CD8-positive, alpha-beta memory T cell (primary cell): Measurements from ENCODE around the gene ZDHHC24. TPM values are rescaled to one million over a fixed set of nuclear protein-coding genes. Genes with fewer than 3 reads are reported as not detected.

ENCODE experiments used
- CTCF ChIA-PET: fragments of 350-600 bp; sonication (Branson Sonifier 250); formaldehyde crosslinking; loops from one replicate; lab custom pipeline; 2021; ENCODE audit warnings: antibody characterized with exemption; lab: Charles Lee
- POLR2A ChIA-PET: fragments of 350-600 bp; sonication (Branson Sonifier 250); formaldehyde crosslinking; loops from one replicate; lab custom pipeline; 2021; ENCODE audit warnings: antibody characterized with exemption; lab: Charles Lee
- DNase-seq, 5 donors: peaks; one replicate each; pipeline versions ENCODE4 v3.0.0 to v3.0.0-alpha.2; 2020 to 2022; ENCODE audit warnings: mixed read lengths in 1 of 5
- H3K27ac ChIP-seq: one replicate; pipeline ENCODE4 v1.7.0; 2013; ENCODE audit warnings: low read depth, mild to moderate bottlenecking, low read length, moderate library complexity
- H3K27me3 ChIP-seq: 2 replicates; pipeline ENCODE4 v1.7.0; 2013; ENCODE audit warnings: low read length, mild to moderate bottlenecking; ENCODE audit not compliant: insufficient read depth, poor library complexity, severe bottlenecking
- H3K36me3 ChIP-seq: 2 replicates; pipeline ENCODE4 v1.7.0; 2013; ENCODE audit warnings: mild to moderate bottlenecking, low read length, moderate library complexity; ENCODE audit not compliant: insufficient read depth
- H3K4me1 ChIP-seq: 2 replicates; pipeline ENCODE4 v1.7.0; 2013; ENCODE audit warnings: mild to moderate bottlenecking, low read length, moderate library complexity; ENCODE audit not compliant: insufficient read depth
- H3K4me3 ChIP-seq: 2 replicates; pipeline ENCODE4 v1.7.0; 2013; ENCODE audit warnings: mild to moderate bottlenecking, low read length
- H3K9me3 ChIP-seq: 2 replicates; pipeline ENCODE4 v1.7.0; 2013; ENCODE audit warnings: mild to moderate bottlenecking, low read length
- H3K27ac Mint-ChIP-seq, 8 donors: one replicate each; pipeline ENCODE4 v1.8.0; 2020 to 2021; ENCODE audit warnings: mixed read lengths in 8 of 8, mild to moderate bottlenecking in 6 of 8, inconsistent platforms in 3 of 8, moderate library complexity in 3 of 8
- H3K27me3 Mint-ChIP-seq, 2 donors: one replicate each; pipeline ENCODE4 v1.8.0; 2020 to 2021; ENCODE audit warnings: mixed read lengths in 2 of 2, mild to moderate bottlenecking in 1 of 2, moderate library complexity in 1 of 2
- H3K36me3 Mint-ChIP-seq, 3 donors: one replicate each; pipeline ENCODE4 v1.8.0; 2020 to 2021; ENCODE audit warnings: mixed read lengths in 3 of 3, inconsistent platforms in 1 of 3, mild to moderate bottlenecking in 1 of 3
- H3K4me1 Mint-ChIP-seq, 3 donors: one replicate each; pipeline ENCODE4 v1.8.0; 2020 to 2021; ENCODE audit warnings: mixed read lengths in 3 of 3, inconsistent platforms in 1 of 3, mild to moderate bottlenecking in 1 of 3
- H3K4me3 Mint-ChIP-seq, 7 donors: one replicate each; pipeline ENCODE4 v1.8.0; 2020 to 2021; ENCODE audit warnings: mixed read lengths in 7 of 7, mild to moderate bottlenecking in 6 of 7, moderate library complexity in 4 of 7, inconsistent platforms in 2 of 7
- H3K9me3 Mint-ChIP-seq, 5 donors: one replicate each; pipeline ENCODE4 v1.8.0; 2020 to 2022; ENCODE audit warnings: mixed read lengths in 5 of 5, mild to moderate bottlenecking in 3 of 5, moderate library complexity in 2 of 5, inconsistent platforms in 1 of 5
- polyA plus RNA-seq: library from polyadenylated mRNA; unstranded; fragments of 300-500 nt; fragmentation: Illumina TruSeq; gene quantifications from one replicate; pipeline ENCODE4 v1.2.3, GENCODE V29; 2021
- total RNA-seq, 2 experiments: library from RNA; stranded (reverse); gene quantifications; one replicate each; pipeline ENCODE4 v1.2.3, GENCODE V29; 2021

Gene ZDHHC24
- total and polyA plus RNA-seq, 3 experiments from 2014 or later, result 16.6 to 21.5 (median 17.1) TPM

- Histone ChIP-seq H3K27ac (no peak overlapping the region), H3K27me3 (no peaks in the 10 kb centered on the region), H3K9me3 (no peaks in the 10 kb centered on the region), H3K4me1 (no peaks in the 10 kb centered on the region), H3K4me3 (no peak overlapping the region), H3K36me3 (no peaks in the 10 kb centered on the region)
- Mint-ChIP-seq H3K4me3 (no peak overlapping the region), H3K4me1 (peaks cover 5 to 11% (median 9%) of the 10 kb centered on the region in 3 donors), H3K36me3 (peaks cover 5 to 52% (median 6%) of the 10 kb centered on the region in 3 donors), H3K9me3 (no peaks in the 10 kb centered on the region), H3K27me3 (peaks cover 0 to 1% of the 10 kb centered on the region in 2 donors), H3K27ac (no peak overlapping the region)
- DNase-seq, result no peak
- ChIA-PET POLR2A (no interaction called here), CTCF (no interaction called here)
These were observed 14.0 kb downstream of the ZDHHC24 start for GRCh38 chr11:66531841-66532240.

GRCh38 chr11:66530927-66531709 is 14.7 kb downstream of the ZDHHC24 start:
- POLR2A ChIA-PET, result no interaction called here
- CTCF ChIA-PET, result no interaction called here
- no peaks in the 10 kb centered on the region for H3K9me3 Mint-ChIP-seq

GRCh38 chr11:66529655-66530054 is 16.2 kb downstream of the ZDHHC24 start:
- peak overlapping the region in 1 of 8 donors; percentile 78 for H3K27ac Mint-ChIP-seq
- POLR2A ChIA-PET, result no interaction called here

More at GRCh38 chr11:66530927-66531709, 14.7 kb downstream of the ZDHHC24 start:
- H3K4me1 ChIP-seq, result no peaks in the 10 kb centered on the region
- no peaks in the 10 kb centered on the region for H3K27me3 ChIP-seq
- Mint-ChIP-seq H3K27me3 (peaks cover 0 to 1% of the 10 kb centered on the region in 2 donors), H3K4me1 (peaks cover 5 to 11% (median 9%) of the 10 kb centered on the region in 3 donors), H3K36me3 (peaks cover 5 to 51% (median 6%) of the 10 kb centered on the region in 3 donors), H3K4me3 (no peak overlapping the region), H3K27ac (peak overlapping the region in 3 of 8 donors; percentile 51 to 88 (median 68))
- DNase-seq, result no peak
- no peak overlapping the region for H3K27ac ChIP-seq
- H3K4me3 ChIP-seq, result no peak overlapping the region
- no peaks in the 10 kb centered on the region for H3K9me3 ChIP-seq
- peaks cover 1% of the 10 kb centered on the region for H3K36me3 ChIP-seq

GRCh38 chr11:66529069-66529468 is 16.8 kb downstream of the ZDHHC24 start:
- CTCF ChIA-PET, result no interaction called here

More at GRCh38 chr11:66529655-66530054, 16.2 kb downstream of the ZDHHC24 start:
- Mint-ChIP-seq H3K27me3 (peaks cover 0 to 1% of the 10 kb centered on the region in 2 donors), H3K4me3 (no peak overlapping the region), H3K36me3 (peaks cover 0 to 49% (median 11%) of the 10 kb centered on the region in 3 donors), H3K9me3 (no peaks in the 10 kb centered on the region), H3K4me1 (peaks cover 5 to 9% (median 7%) of the 10 kb centered on the region in 3 donors)
- DNase-seq, result no peak
- Histone ChIP-seq H3K4me1 (no peaks in the 10 kb centered on the region), H3K27me3 (no peaks in the 10 kb centered on the region), H3K36me3 (peaks cover 4% of the 10 kb centered on the region), H3K4me3 (no peak overlapping the region), H3K27ac (no peak overlapping the region), H3K9me3 (no peaks in the 10 kb centered on the region)
- CTCF ChIA-PET, result no interaction called here

GRCh38 chr11:66524304-66525040 is 21.4 kb downstream of the ZDHHC24 start:
- H3K27me3 Mint-ChIP-seq, result no peaks in the 10 kb centered on the region
- no peaks in the 10 kb centered on the region for H3K4me1 ChIP-seq
- POLR2A ChIA-PET, result interaction anchor here (0.6 kb wide), 1 partner anchor 17 kb away, joined by 3 read pairs; no protein-coding TSS in a partner anchor
- no peaks in the 10 kb centered on the region for H3K9me3 Mint-ChIP-seq
- H3K36me3 ChIP-seq, result peaks cover 8% of the 10 kb centered on the region
- peaks cover 6 to 66% (median 21%) of the 10 kb centered on the region in 3 donors for H3K36me3 Mint-ChIP-seq
- no peak overlapping the region for H3K4me3 ChIP-seq
- no peaks in the 10 kb centered on the region for H3K9me3 ChIP-seq
- no peaks in the 10 kb centered on the region for H3K4me1 Mint-ChIP-seq
- DNase-seq, result no peak
- H3K27ac ChIP-seq, result no peak overlapping the region
- peak overlapping the region in 1 of 8 donors; percentile 10 for H3K27ac Mint-ChIP-seq
- no peak overlapping the region for H3K4me3 Mint-ChIP-seq
- CTCF ChIA-PET, result no interaction called here
- H3K27me3 ChIP-seq, result no peaks in the 10 kb centered on the region

More at GRCh38 chr11:66529069-66529468, 16.8 kb downstream of the ZDHHC24 start:
- Histone ChIP-seq H3K36me3 (peaks cover 4% of the 10 kb centered on the region), H3K27me3 (no peaks in the 10 kb centered on the region), H3K4me3 (no peak overlapping the region), H3K4me1 (no peaks in the 10 kb centered on the region), H3K9me3 (no peaks in the 10 kb centered on the region), H3K27ac (no peak overlapping the region)
- Mint-ChIP-seq H3K4me3 (no peak overlapping the region), H3K27me3 (peaks cover 0 to under 1% of the 10 kb centered on the region in 2 donors), H3K36me3 (peaks cover 0 to 53% (median 12%) of the 10 kb centered on the region in 3 donors), H3K4me1 (peaks cover 5 to 9% (median 7%) of the 10 kb centered on the region in 3 donors), H3K27ac (no peak overlapping the region), H3K9me3 (no peaks in the 10 kb centered on the region)
- POLR2A ChIA-PET, result no interaction called here
- DNase-seq, result no peak

- no peak for DNase-seq
- Mint-ChIP-seq H3K9me3 (no peaks in the 10 kb centered on the region), H3K4me3 (no peak overlapping the region), H3K36me3 (peaks cover 8 to 63% (median 23%) of the 10 kb centered on the region in 3 donors), H3K4me1 (no peaks in the 10 kb centered on the region), H3K27me3 (no peaks in the 10 kb centered on the region), H3K27ac (peak overlapping the region in 2 of 8 donors; percentile 50 to 58)
- no peak overlapping the region for H3K4me3 ChIP-seq
- no peak overlapping the region for H3K27ac ChIP-seq
- CTCF ChIA-PET, result no interaction called here
- H3K9me3 ChIP-seq, result no peaks in the 10 kb centered on the region
- H3K36me3 ChIP-seq, result peaks cover 11% of the 10 kb centered on the region
- H3K27me3 ChIP-seq, result no peaks in the 10 kb centered on the region
- POLR2A ChIA-PET, result no interaction called here
- H3K4me1 ChIP-seq, result no peaks in the 10 kb centered on the region
These were observed 22.2 kb downstream of the ZDHHC24 start for GRCh38 chr11:66523611-66524010.

GRCh38 chr11:66510990-66511339 is 34.9 kb downstream of the ZDHHC24 start:
- Mint-ChIP-seq H3K4me1 (peaks cover 12 to 24% (median 17%) of the 10 kb centered on the region in 3 donors), H3K9me3 (no peaks in the 10 kb centered on the region), H3K36me3 (peaks cover 0 to 41% (median 6%) of the 10 kb centered on the region in 3 donors), H3K27ac (peak overlapping the region in 7 of 8 donors; percentile 65 to 94 (median 82)), H3K27me3 (no peaks in the 10 kb centered on the region), H3K4me3 (peak overlapping the region; percentile 86 to 94 (median 90))
- Histone ChIP-seq H3K36me3 (no peaks in the 10 kb centered on the region), H3K27ac (peak overlapping the region; percentile 19), H3K27me3 (no peaks in the 10 kb centered on the region), H3K4me1 (peaks cover 11% of the 10 kb centered on the region), H3K9me3 (no peaks in the 10 kb centered on the region), H3K4me3 (peak overlapping the region; percentile 65)
- ChIA-PET CTCF (interaction anchor here (0.8 kb wide), 1 partner anchor 25 kb away, joined by 3 read pairs; no protein-coding TSS in a partner anchor), POLR2A (interaction anchor here (1.9 kb wide), 1 partner anchor 31 kb away, joined by 12 read pairs; the partner anchor contains the start of gene DPP3)
- no peak for DNase-seq
